Fibroblast of lung (primary cell): ENCODE data around the gene NEK9.

ENCODE experiments used
- EZH2 ChIP-seq: IDR thresholded peaks from 2 replicates; pipeline ENCODE4 v1.5.1; 2012; ENCODE audit warnings: low read length, control low read depth, mild to moderate bottlenecking; ENCODE audit errors: missing control alignments
- TF ChIP-seq, protein P1 (sequence below), 2 donors: IDR thresholded peaks in 1 of 2; conservative IDR thresholded peaks in 1 of 2; 1 replicate in 1 of 2; 2 replicates in 1 of 2; pipeline ENCODE4 v1.5.1; 2011 to 2012; ENCODE audit warnings: low read length in 2 of 2, control low read depth in 1 of 2, inconsistent platforms in 1 of 2, low read depth in 1 of 2, mild to moderate bottlenecking in 1 of 2

DNA sequence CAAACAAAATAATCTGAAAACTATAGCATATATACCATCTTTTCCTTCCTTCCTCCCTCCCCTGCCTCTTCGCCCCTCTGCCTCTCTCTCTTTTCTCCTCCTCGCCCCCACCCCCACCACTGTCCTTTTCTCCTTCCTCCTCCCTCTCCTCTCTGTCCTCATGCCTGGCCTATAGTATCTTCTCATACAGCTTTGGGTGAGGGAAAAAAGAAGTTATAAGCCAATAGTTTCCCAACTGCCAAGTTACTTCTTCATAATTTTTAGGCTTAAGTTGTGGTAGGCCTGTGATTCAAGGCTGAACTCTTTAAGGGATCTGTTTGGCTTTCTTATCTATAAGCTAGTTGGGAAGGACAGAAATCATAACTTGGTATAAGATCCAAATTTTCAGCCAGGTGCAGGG, 40.5 kb upstream of the NEK9 start:
- no peak for TF ChIP-seq EZH2
- TF ChIP-seq, protein P1, sequence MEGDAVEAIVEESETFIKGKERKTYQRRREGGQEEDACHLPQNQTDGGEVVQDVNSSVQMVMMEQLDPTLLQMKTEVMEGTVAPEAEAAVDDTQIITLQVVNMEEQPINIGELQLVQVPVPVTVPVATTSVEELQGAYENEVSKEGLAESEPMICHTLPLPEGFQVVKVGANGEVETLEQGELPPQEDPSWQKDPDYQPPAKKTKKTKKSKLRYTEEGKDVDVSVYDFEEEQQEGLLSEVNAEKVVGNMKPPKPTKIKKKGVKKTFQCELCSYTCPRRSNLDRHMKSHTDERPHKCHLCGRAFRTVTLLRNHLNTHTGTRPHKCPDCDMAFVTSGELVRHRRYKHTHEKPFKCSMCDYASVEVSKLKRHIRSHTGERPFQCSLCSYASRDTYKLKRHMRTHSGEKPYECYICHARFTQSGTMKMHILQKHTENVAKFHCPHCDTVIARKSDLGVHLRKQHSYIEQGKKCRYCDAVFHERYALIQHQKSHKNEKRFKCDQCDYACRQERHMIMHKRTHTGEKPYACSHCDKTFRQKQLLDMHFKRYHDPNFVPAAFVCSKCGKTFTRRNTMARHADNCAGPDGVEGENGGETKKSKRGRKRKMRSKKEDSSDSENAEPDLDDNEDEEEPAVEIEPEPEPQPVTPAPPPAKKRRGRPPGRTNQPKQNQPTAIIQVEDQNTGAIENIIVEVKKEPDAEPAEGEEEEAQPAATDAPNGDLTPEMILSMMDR (conservative IDR thresholded peaks at IDR 0.05 in 1 of 2, IDR thresholded peaks at IDR 0.05 in 1 of 2; ENCODE audit: low read depth in 1 of 2, low read length in 2 of 2): no peak
